ENCODE data around the gene LACTB.

The LACTB gene, protein sequence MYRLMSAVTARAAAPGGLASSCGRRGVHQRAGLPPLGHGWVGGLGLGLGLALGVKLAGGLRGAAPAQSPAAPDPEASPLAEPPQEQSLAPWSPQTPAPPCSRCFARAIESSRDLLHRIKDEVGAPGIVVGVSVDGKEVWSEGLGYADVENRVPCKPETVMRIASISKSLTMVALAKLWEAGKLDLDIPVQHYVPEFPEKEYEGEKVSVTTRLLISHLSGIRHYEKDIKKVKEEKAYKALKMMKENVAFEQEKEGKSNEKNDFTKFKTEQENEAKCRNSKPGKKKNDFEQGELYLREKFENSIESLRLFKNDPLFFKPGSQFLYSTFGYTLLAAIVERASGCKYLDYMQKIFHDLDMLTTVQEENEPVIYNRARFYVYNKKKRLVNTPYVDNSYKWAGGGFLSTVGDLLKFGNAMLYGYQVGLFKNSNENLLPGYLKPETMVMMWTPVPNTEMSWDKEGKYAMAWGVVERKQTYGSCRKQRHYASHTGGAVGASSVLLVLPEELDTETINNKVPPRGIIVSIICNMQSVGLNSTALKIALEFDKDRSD

DNA sequence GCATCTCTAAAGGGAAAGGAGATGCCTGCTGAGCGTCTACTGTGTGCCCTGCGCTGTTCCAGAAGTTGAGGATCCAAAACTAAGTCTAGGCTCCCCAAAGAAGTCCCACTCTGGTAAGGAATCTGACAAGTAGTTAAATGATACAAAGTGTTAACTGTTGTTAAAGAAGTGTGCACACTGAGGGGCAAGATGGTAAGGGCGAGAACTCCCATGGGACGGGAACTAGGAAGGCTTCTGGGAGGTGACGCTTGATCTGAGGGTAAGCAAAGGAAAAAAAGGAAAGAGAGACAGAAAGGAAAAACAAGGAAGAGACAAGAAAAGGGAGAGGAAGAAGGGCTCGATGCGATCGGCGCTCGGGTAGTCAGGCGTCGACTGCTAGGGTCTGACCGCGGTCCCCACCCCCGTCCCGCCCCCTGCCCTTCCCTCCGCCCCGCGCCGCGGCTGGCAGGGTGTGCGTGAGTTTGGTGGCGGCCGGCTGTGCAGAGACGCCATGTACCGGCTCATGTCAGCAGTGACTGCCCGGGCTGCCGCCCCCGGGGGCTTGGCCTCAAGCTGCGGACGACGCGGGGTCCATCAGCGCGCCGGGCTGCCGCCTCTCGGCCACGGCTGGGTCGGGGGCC, at the start of gene LACTB:
Gene LACTB (plus strand): TSS at position 480 of the 620 bp plus-strand sequence. CDS start 11 bp downstream, at position 491.
- Mint-ChIP-seq H3K36me3 (peaks cover 15% of the 10 kb centered on the region), H3K27me3 (no peaks in the 10 kb centered on the region), H3K4me3 (peak within 1 kb of the TSS; percentile 73), H3K27ac (peak within 1 kb of the TSS; percentile 88), H3K4me1 (peaks cover 17% of the 10 kb centered on the region), H3K9me3 (peaks cover 20% of the 10 kb centered on the region)
- CTCF ChIA-PET = no interaction called here
- DNase-seq = peak; percentile 85

DNA sequence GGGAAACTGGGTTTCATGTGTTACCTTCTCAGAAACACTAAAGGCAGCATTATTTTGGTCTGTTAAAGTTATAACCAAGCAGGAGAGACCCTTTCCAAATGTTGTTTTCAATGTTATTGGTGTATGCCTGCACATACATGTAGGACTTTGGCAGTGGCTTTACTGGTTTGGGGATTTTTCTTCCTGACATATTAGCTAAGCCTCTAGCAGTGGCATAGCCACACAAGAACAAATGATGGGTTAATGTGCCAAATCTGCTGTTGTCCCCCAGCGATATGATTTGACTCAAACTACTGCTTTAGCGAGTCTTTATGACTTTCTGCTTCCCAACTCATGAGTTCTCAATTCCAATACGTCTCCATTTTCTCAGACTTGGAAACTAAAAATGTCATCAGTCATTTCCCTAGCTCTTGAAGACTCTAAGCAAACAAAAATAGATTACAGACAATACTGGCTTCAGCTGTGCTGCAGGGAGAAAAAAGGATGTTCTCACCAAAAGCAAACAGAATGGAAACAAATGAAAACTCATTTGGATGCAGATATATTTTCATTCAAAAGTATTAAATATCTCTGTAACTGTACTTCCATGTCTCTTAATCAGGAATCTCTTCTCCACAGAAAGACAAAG, 49.5 kb upstream of the LACTB start:
- H3K4me1 Mint-ChIP-seq = peaks cover 4% of the 10 kb centered on the region
- H3K36me3 Mint-ChIP-seq = no peaks in the 10 kb centered on the region
- CTCF ChIA-PET = interaction anchor here (8.7 kb wide), 1 partner anchor 24 kb away, joined by 31 read pairs; no protein-coding TSS in a partner anchor

DNA sequence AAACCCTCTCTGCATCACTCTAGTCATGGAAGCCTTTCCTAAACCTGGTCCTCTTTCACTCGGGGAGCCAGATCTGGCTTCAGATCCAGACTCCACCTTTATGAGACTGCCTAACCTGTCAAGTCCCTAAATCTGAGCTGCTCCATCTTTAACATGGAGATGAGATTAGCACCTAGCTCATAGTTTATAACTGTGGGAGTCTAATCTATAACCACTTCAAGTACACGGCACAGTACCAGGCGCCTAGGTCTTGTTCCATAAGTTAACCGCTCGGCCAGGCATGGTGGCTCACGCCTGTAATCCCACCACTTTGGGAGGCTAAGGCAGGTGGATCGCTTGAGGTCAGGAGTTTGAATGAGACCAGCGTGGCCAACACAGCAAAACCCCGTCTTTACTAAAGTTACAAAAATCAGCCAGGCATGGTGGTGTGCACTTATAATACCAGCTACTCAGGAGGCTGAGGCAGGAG, 48.8 kb upstream of the LACTB start:
- Mint-ChIP-seq H3K9me3 (no peaks in the 10 kb centered on the region), H3K4me1 (peaks cover 4% of the 10 kb centered on the region), H3K36me3 (no peaks in the 10 kb centered on the region), H3K4me3 (no peak overlapping the region), H3K27me3 (peaks cover 16% of the 10 kb centered on the region), H3K27ac (no peak overlapping the region)
- DNase-seq = no peak
- CTCF ChIA-PET = interaction anchor here (8.7 kb wide), 1 partner anchor 25 kb away, joined by 31 read pairs; no protein-coding TSS in a partner anchor

More for the DNA sequence above, 49.5 kb upstream of the LACTB start:
- Mint-ChIP-seq H3K27ac (no peak overlapping the region), H3K27me3 (peaks cover 16% of the 10 kb centered on the region), H3K9me3 (no peaks in the 10 kb centered on the region), H3K4me3 (no peak overlapping the region)
- no peak for DNase-seq

DNA sequence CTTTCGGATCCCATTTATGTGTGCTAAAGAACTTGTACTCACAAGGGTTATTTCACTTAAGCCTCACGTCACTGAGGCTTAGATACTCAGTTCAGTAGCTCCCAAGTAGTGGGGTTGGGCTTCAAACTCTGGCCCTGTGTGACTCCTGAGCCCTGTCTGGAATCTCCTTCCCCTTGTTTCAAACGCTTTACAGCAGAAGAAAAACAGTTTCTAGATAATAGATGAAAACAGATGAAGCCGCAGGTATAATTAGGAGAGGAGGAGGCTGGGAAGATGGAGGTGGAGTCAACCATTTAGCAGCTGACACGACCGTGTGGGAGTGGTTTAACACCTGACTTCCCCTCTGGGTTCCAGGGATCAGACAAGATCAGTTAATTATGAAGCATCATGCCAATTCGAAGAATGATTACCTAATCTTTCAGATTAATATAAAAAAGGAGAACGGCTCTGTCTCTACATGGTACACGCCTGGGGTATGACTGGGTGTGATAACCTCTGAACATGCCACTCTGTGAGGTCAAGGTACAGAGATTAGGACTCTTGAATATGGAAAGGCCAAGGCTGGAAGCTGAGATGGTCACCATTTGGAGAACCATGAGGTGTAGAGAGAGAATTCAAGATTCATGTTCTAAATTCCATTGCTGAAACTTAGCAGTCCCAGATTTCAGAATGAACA, 48.0 kb upstream of the LACTB start:
- Mint-ChIP-seq H3K27me3 (peaks cover 19% of the 10 kb centered on the region), H3K27ac (no peak overlapping the region), H3K36me3 (no peaks in the 10 kb centered on the region)

DNA sequence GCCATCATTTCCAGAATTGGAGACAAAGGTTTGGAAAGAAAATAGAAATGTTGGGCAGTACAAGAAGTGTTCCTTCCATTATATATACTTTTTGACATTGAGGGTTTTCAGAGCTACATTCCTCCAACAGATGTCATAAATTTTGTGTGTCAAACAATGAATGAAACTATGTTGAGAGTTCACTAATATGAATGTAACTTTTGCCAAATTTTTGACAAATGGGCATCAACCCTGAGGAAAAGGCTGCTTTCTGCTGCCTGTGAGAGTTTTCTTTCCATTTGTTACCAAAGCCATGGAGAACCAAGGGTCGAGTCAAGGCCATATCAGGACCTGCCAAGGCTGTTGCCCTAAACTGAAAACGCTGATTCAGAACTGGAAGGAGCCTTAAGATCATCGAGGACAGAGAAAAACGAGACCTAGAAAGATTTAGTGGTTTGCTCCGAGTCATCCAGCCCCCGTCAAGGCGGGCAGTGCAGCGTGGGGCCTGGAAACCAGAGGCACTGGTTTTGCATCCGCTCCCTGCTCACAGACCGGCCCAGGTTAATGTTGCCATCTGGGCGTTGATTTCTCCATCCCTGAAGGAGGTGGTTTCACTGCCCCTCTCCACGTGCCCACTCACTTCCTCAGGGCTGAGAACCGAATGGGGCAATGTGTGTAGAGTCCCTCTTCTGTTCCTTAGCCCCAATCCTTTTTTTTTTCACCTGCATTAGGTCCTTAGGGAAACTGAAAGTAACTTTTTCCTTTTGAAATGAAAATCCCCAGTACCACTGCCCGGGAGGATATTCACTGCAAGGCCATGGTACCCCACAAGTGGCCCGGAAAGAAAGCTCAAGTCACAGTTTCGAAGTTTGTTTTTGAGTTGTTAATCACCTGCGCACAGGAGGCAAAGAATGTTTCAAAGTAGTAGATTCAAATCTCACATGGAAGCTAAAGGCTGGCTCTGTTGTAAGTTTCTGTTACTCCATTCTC, 46.4 kb upstream of the LACTB start:
- DNase-seq = no peak
- Mint-ChIP-seq H3K27me3 (peaks cover 28% of the 10 kb centered on the region), H3K36me3 (no peaks in the 10 kb centered on the region), H3K4me1 (peaks cover 4% of the 10 kb centered on the region), H3K4me3 (no peak overlapping the region), H3K27ac (no peak overlapping the region), H3K9me3 (no peaks in the 10 kb centered on the region)
- CTCF ChIA-PET = interaction anchor here (8.7 kb wide), 1 partner anchor 28 kb away, joined by 31 read pairs; no protein-coding TSS in a partner anchor

More for the DNA sequence above, 48.0 kb upstream of the LACTB start:
- CTCF ChIA-PET = interaction anchor here (8.7 kb wide), 1 partner anchor 26 kb away, joined by 31 read pairs; no protein-coding TSS in a partner anchor
- no peak for DNase-seq
- H3K9me3 Mint-ChIP-seq = no peaks in the 10 kb centered on the region
- H3K4me3 Mint-ChIP-seq = no peak overlapping the region
- peaks cover 4% of the 10 kb centered on the region for H3K4me1 Mint-ChIP-seq

DNA sequence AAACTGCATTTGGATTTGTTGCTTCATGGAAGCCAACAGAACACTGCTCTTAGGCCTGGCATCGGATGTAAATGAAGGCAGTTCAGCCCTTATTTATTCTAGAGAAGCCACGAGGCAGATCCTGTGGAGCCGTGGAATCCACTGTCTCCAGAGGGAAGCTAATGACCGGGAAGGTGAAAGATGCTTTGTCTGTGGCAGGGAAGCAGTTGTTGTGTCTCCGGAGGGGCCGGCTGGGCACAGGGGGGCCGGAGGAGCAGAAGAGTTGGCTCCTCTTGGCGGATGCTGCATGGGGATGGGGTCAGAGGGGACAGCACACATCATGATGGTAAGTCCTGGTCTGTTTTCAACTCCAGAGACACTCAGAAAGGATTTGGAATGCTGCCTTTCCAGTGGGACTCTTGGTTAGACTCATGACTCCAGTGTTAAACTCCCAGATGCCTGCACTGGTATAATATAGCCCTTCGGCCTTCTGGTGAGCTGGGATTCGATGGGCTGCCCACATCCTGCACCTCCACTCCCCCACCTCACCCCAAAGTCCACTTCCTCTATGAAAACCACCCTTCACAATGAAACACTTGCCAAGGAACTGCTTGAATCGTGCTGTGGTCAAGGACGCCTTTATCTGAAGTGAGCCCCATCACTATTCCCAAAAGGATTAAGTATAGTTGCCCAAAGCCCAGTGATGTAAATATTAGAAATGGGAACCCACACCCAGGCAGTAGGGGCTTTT, 45.5 kb upstream of the LACTB start:
- Mint-ChIP-seq H3K36me3 (no peaks in the 10 kb centered on the region), H3K4me3 (no peak overlapping the region), H3K27ac (no peak overlapping the region), H3K9me3 (no peaks in the 10 kb centered on the region), H3K27me3 (peaks cover 32% of the 10 kb centered on the region), H3K4me1 (peaks cover 4% of the 10 kb centered on the region)
- DNase-seq = no peak
- CTCF ChIA-PET = interaction anchor here (8.7 kb wide), 1 partner anchor 28 kb away, joined by 31 read pairs; no protein-coding TSS in a partner anchor

DNA sequence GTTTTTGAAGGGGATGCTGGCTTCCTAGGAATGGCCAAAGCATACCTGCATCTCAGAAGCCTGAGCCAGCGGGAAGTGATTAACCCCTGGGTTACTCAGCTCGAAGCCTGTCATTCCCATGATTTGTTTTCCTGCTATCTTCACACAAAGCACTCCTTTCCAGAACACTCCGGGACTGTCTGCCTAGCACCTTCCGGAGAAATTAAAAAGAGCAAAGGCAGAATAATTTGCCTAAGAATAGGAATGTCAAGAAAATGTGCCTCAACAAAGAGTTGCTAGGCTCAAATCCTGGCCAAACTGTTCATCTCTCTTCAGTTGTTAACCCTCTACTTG, 45.0 kb upstream of the LACTB start:
- CTCF ChIA-PET = interaction anchor here (2.0 kb wide), 1 partner anchor 29 kb away, joined by 5 read pairs; no protein-coding TSS in a partner anchor

DNA sequence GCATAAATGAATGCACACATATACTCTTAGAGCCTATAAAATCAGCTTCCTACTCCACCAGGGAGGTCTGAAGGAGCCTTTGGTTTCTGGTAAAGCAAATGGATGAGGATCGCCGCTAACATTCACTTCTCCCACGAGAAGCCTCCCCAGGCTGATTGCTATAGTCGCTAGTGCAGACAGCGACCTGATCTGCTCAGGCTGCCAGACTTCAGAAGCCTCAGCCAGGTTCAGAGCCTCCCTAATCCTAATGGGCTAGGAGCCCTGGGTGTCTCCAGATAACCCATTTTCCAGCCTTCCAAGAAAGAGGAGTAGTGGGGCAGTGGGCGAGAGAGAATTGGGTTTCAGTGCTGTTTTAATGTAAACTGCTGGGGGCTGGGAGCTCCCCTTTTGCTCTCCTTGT, 43.7 kb upstream of the LACTB start:
- DNase-seq = no peak
- Mint-ChIP-seq H3K4me3 (no peak overlapping the region), H3K27me3 (peaks cover 36% of the 10 kb centered on the region), H3K9me3 (no peaks in the 10 kb centered on the region), H3K27ac (no peak overlapping the region), H3K4me1 (peaks cover 4% of the 10 kb centered on the region), H3K36me3 (no peaks in the 10 kb centered on the region)
- CTCF ChIA-PET = interaction anchor here (1.2 to 2.0 kb wide), 2 partner anchors 10 to 30 kb away, joined by 3 to 5 read pairs; no protein-coding TSS in a partner anchor

More for the DNA sequence above, 45.0 kb upstream of the LACTB start:
- H3K9me3 Mint-ChIP-seq = no peaks in the 10 kb centered on the region
- no peak for DNase-seq
- H3K27me3 Mint-ChIP-seq = peaks cover 32% of the 10 kb centered on the region
- no peak overlapping the region for H3K4me3 Mint-ChIP-seq
- no peaks in the 10 kb centered on the region for H3K36me3 Mint-ChIP-seq
- H3K27ac Mint-ChIP-seq = no peak overlapping the region
- peaks cover 4% of the 10 kb centered on the region for H3K4me1 Mint-ChIP-seq

DNA sequence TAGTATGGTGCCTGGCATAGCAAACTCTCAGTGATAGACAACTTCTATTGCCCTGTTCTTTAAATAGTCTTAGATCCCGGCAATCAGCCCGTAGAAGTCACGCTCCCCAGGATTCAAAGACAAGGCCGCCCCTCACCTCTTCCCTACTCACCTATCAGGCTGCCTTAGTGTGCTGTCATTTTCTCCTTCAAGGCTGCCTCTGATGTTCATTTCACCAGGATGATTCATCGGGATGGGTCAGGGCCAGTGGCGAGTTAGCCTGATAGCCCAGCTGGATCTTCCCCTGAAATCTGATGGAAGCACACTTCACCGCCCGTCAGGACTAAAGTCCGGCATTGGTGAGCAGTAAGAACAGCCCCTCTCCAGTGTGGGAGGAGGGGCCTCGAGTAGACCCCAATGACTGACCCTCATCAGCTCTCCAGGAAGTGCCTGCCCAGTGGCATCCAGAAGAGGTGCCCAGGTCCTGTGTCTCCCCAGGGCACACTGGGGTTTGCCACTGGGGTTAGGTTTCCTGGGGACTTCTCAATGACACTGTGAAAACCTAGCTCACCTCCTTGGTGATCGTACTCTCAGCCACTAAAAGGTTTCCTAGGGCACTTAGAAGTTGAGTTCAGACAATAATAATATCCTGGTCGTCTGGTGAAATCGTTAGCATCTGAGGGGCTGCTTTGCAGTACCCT, 41.6 kb upstream of the LACTB start:
- Mint-ChIP-seq H3K27me3 (peaks cover 35% of the 10 kb centered on the region), H3K4me1 (peaks cover 4% of the 10 kb centered on the region), H3K27ac (no peak overlapping the region), H3K36me3 (no peaks in the 10 kb centered on the region), H3K4me3 (no peak overlapping the region), H3K9me3 (no peaks in the 10 kb centered on the region)
- no peak for DNase-seq
- CTCF ChIA-PET = no interaction called here

DNA sequence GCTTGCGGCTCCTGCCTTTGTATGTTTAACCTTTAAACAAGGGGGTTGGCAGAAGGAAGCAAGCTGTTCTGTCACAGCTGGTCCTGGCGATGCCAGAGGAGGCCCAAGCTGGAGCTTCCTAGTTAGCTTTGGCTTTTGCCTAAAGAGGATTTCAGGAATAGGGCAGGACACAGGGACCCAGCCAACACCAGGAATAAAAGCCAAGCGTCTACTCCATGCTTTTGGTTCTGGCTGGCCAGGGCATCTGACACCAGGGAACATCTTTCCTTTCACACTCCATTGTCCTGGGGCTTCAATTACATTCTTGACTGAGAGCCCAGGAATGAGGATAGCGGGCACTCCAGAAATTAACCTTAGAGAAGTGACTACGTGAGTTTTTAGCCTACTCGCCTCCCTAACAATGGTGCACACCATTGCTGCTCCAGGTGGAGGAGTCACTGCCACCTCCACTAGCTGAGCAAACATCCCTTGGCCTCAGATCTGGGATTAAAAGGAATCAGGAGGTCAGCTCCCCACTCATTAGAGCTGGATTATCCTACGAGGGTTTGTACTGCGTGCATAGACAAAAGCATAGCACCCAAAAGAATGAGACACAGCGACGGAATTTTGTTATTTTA, 40.9 kb upstream of the LACTB start:
- H3K27ac Mint-ChIP-seq = no peak overlapping the region
- H3K27me3 Mint-ChIP-seq = peaks cover 31% of the 10 kb centered on the region
- DNase-seq = no peak
- CTCF ChIA-PET = no interaction called here
- H3K4me3 Mint-ChIP-seq = no peak overlapping the region
- no peaks in the 10 kb centered on the region for H3K9me3 Mint-ChIP-seq
- no peaks in the 10 kb centered on the region for H3K36me3 Mint-ChIP-seq
- peaks cover 2% of the 10 kb centered on the region for H3K4me1 Mint-ChIP-seq

DNA sequence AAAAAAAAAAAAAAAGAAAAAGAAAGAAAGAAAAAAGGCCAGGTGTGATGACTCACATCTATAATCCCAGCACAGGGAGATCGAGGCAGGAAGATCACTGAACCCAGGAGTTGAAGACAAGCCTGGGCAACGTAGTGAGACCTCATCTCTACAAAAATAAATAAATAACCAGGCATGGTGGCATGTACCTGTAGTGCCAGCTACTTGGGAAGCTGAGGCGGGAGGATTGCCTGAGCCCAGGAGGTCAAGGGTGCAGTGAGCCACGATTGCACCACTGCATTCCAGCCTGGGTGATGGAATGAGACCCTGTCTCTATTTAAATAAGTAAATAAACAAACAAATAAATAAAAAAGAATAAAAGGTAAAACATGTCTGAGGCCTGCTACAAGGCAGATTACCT, 39.3 kb upstream of the LACTB start:
- Mint-ChIP-seq H3K4me3 (no peak overlapping the region), H3K4me1 (no peaks in the 10 kb centered on the region), H3K27me3 (peaks cover 34% of the 10 kb centered on the region), H3K9me3 (no peaks in the 10 kb centered on the region), H3K36me3 (no peaks in the 10 kb centered on the region), H3K27ac (no peak overlapping the region)
- CTCF ChIA-PET = interaction anchor here (0.8 kb wide), 1 partner anchor 12 kb away, joined by 3 read pairs; no protein-coding TSS in a partner anchor
- no peak for DNase-seq
